CD14-positive monocyte (primary cell): ENCODE results near the gene CDH9. TPM values are rescaled to one million over a fixed set of nuclear protein-coding genes. Genes with fewer than 3 reads are reported as not detected.

Experiments
- DNase-seq, 3 donors: peaks; one replicate each; pipeline ENCODE4 v3.0.0-alpha.2; 2011 to 2022
- H2AFZ ChIP-seq: 2 replicates; pipeline ENCODE4 v1.6.0; 2012; ENCODE audit warnings: mild to moderate bottlenecking, low read depth, low read length, inconsistent platforms; ENCODE audit not compliant: insufficient read depth, poor library complexity, severe bottlenecking
- H3K27ac ChIP-seq, 2 donors: 1 replicate in 1 of 2; 2 replicates in 1 of 2; pipeline ENCODE4 v1.5.1; 2012 to 2013; ENCODE audit warnings: low read length in 2 of 2, control low read depth in 1 of 2, inconsistent platforms in 1 of 2, low read depth in 1 of 2, mild to moderate bottlenecking in 1 of 2
- H3K27me3 ChIP-seq, 2 donors: one replicate each; pipeline versions ENCODE4 v1.6.0 to v1.6.1; 2011 to 2013; ENCODE audit warnings: low read length in 2 of 2; ENCODE audit not compliant: control insufficient read depth in 2 of 2, insufficient read depth in 2 of 2
- H3K36me3 ChIP-seq, 2 donors: replicated peaks in 1 of 2; 1 replicate in 1 of 2; 2 replicates in 1 of 2; pipeline versions ENCODE4 v1.5.1 to v1.6.1; 2012 to 2013; ENCODE audit warnings: low read length in 2 of 2, control low read depth in 1 of 2, inconsistent platforms in 1 of 2, mild to moderate bottlenecking in 1 of 2; ENCODE audit not compliant: insufficient read depth in 2 of 2, control insufficient read depth in 1 of 2
- H3K4me1 ChIP-seq, 2 donors: 1 replicate in 1 of 2; 2 replicates in 1 of 2; pipeline versions ENCODE4 v1.5.1 to v1.6.1; 2012 to 2013; ENCODE audit warnings: low read length in 2 of 2, control low read depth in 1 of 2, inconsistent platforms in 1 of 2, mild to moderate bottlenecking in 1 of 2, moderate library complexity in 1 of 2; ENCODE audit not compliant: insufficient read depth in 2 of 2, control insufficient read depth in 1 of 2
- H3K4me2 ChIP-seq: replicated peaks from 2 replicates; pipeline ENCODE3; 2012; ENCODE audit warnings: low read length, moderate library complexity, mild to moderate bottlenecking; ENCODE audit not compliant: poor library complexity, severe bottlenecking; ENCODE audit errors: extremely low read depth
- H3K4me3 ChIP-seq, 3 experiments: fragments of 200-600 bp in 1 of 3; sonication (generic) in 1 of 3; replicated peaks in 1 of 3; 1 replicate in 2 of 3; 2 replicates in 1 of 3; pipeline ENCODE4 v1.5.1; 2011 to 2013; ENCODE audit warnings: low read length in 3 of 3, mild to moderate bottlenecking in 3 of 3, control low read depth in 2 of 3, low read depth in 2 of 3, inconsistent platforms in 1 of 3, moderate library complexity in 1 of 3
- H3K79me2 ChIP-seq: 2 replicates; pipeline ENCODE4 v1.6.0; 2012; ENCODE audit warnings: mild to moderate bottlenecking, control low read depth, inconsistent platforms, low read length, moderate library complexity; ENCODE audit not compliant: insufficient read depth
- H3K9ac ChIP-seq: 2 replicates; pipeline ENCODE4 v1.6.0; 2017; ENCODE audit warnings: low read length, mild to moderate bottlenecking; ENCODE audit not compliant: insufficient read depth, poor library complexity, severe bottlenecking
- H3K9me3 ChIP-seq, 2 donors: replicated peaks in 1 of 2; 1 replicate in 1 of 2; 2 replicates in 1 of 2; pipeline versions ENCODE4 v1.5.1 to v1.6.1; 2012 to 2013; ENCODE audit warnings: low read length in 2 of 2, control low read depth in 1 of 2; ENCODE audit not compliant: control insufficient read depth in 1 of 2, insufficient read depth in 1 of 2
- H4K20me1 ChIP-seq: 2 replicates; pipeline ENCODE4 v1.6.0; 2012; ENCODE audit warnings: mild to moderate bottlenecking, low read length, control low read depth, moderate library complexity; ENCODE audit not compliant: insufficient read depth
- H3K27ac Mint-ChIP-seq, 7 donors: one replicate each; pipeline ENCODE4 v1.8.0; 2020; ENCODE audit warnings: mild to moderate bottlenecking in 7 of 7, mixed read lengths in 7 of 7, moderate library complexity in 6 of 7, inconsistent platforms in 2 of 7
- H3K27me3 Mint-ChIP-seq, 3 donors: one replicate each; pipeline ENCODE4 v1.8.0; 2021 to 2022; ENCODE audit warnings: low read depth in 3 of 3, mild to moderate bottlenecking in 3 of 3, mixed read lengths in 3 of 3, moderate library complexity in 3 of 3, inconsistent platforms in 1 of 3
- H3K36me3 Mint-ChIP-seq, 2 donors: one replicate each; pipeline ENCODE4 v1.8.0; 2020; ENCODE audit warnings: mixed read lengths in 2 of 2, inconsistent platforms in 1 of 2, mild to moderate bottlenecking in 1 of 2
- H3K4me1 Mint-ChIP-seq: one replicate; pipeline ENCODE4 v1.8.0; 2020; ENCODE audit warnings: mild to moderate bottlenecking, mixed read lengths
- H3K4me3 Mint-ChIP-seq, 2 donors: one replicate each; pipeline ENCODE4 v1.8.0; 2020; ENCODE audit warnings: mild to moderate bottlenecking in 2 of 2, mixed read lengths in 2 of 2, moderate library complexity in 1 of 2
- H3K9me3 Mint-ChIP-seq, 7 donors: one replicate each; pipeline ENCODE4 v1.8.0; 2020 to 2022; ENCODE audit warnings: mixed read lengths in 7 of 7, mild to moderate bottlenecking in 6 of 7, moderate library complexity in 6 of 7, inconsistent platforms in 2 of 7
- WGBS: methylation state at CpG from one replicate; pipeline ENCODE4 v1.1.5; 2013; ENCODE audit warnings: missing lambda C conversion rate; ENCODE audit not compliant: insufficient coverage; 5-methylcytosine and 5-hydroxymethylcytosine counted together
- intact Hi-C, 2 donors: fragments of 100-400 bp; cut with micrococcal nuclease; formaldehyde crosslinking; loops; one replicate each; pipeline versions ENCODE4 v1.15.0 to v1.15.1; 2023
- polyA plus RNA-seq, 3 donors: library from polyadenylated mRNA; depleted of rRNA in 1 of 3; unstranded in 2 of 3; stranded (reverse) in 1 of 3; fragments of 300-500 nt in 2 of 3; fragments of >200 nt in 1 of 3; fragmentation: Illumina TruSeq in 2 of 3; gene quantifications; 1 replicate in 2 of 3; 2 replicates in 1 of 3; pipeline ENCODE4 v1.2.3, GENCODE V29; 2012 to 2021
- TF ChIP-seq, protein P1 (sequence below): fragments of 200-600 bp; IDR thresholded peaks from one replicate; pipeline ENCODE4 v1.8.0; 2022; ENCODE audit warnings: antibody characterized with exemption, mild to moderate bottlenecking

CDH9 gene
- polyA plus RNA-seq, 3 donors = not detected

DNA sequence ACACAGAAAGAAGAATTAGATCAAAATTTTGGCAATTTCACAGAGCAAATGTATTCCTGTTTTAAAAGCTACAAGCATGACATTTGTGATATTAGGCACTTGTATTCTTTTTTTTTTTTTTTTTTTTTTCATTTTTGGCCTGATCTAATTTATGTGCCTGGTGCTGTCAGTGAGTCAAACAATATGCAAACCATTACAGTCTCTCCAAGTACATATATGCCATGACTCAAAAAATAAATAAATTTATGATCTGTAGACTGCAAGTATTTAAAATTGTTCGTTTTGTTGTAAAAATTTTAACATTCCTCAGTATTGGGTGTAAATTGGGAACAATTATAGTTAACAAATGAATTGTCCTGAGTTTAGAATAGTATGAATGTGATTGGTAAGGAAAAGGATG is 51.4 kb downstream of the CDH9 start:
- H3K27me3 ChIP-seq = no peaks in the 10 kb centered on the region
- intact Hi-C loops = no loop called here
- no CpG with 5 or more reads among the region's 1 CpG for WGBS
- no peak for DNase-seq
- TF ChIP-seq, protein P1, sequence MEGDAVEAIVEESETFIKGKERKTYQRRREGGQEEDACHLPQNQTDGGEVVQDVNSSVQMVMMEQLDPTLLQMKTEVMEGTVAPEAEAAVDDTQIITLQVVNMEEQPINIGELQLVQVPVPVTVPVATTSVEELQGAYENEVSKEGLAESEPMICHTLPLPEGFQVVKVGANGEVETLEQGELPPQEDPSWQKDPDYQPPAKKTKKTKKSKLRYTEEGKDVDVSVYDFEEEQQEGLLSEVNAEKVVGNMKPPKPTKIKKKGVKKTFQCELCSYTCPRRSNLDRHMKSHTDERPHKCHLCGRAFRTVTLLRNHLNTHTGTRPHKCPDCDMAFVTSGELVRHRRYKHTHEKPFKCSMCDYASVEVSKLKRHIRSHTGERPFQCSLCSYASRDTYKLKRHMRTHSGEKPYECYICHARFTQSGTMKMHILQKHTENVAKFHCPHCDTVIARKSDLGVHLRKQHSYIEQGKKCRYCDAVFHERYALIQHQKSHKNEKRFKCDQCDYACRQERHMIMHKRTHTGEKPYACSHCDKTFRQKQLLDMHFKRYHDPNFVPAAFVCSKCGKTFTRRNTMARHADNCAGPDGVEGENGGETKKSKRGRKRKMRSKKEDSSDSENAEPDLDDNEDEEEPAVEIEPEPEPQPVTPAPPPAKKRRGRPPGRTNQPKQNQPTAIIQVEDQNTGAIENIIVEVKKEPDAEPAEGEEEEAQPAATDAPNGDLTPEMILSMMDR = no peak
- Mint-ChIP-seq H3K27me3 (no peaks in the 10 kb centered on the region), H3K4me3 (no peak overlapping the region), H3K9me3 (peaks cover 0 to 8% (median 3%) of the 10 kb centered on the region in 7 donors), H3K4me1 (no peaks in the 10 kb centered on the region), H3K36me3 (no peaks in the 10 kb centered on the region), H3K27ac (no peak overlapping the region)
- H3K79me2 ChIP-seq = no peaks in the 10 kb centered on the region
- H4K20me1 ChIP-seq = no peaks in the 10 kb centered on the region
- peaks cover 0 to 2% of the 10 kb centered on the region in 2 donors for H3K9me3 ChIP-seq
- no peaks in the 10 kb centered on the region for H3K4me1 ChIP-seq
- no peak overlapping the region for H3K4me2 ChIP-seq
- no peaks in the 10 kb centered on the region for H3K36me3 ChIP-seq
- H2AFZ ChIP-seq = no peak overlapping the region
- no peak overlapping the region for H3K27ac ChIP-seq
- H3K4me3 ChIP-seq = no peak overlapping the region
- no peak overlapping the region for H3K9ac ChIP-seq

DNA sequence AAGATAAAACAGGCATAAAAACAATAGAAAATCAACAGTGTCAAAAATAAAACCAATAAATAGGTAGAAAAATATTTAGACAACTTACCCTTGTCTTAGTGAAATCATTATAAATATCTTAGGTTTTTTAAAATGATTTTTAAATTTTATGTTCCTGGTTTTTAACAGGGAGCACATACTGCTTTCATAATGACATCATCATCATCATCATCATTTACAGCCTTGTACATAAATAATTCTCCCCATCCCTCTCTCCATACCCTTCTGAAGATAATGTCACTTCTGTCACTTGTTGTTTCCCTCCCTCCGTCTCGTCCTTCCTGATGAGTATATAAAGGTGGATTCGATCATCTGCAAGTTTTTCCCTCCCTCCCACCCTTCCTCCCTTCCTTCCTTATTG is 56.6 kb downstream of the CDH9 start:
- Histone ChIP-seq H3K27me3 (no peaks in the 10 kb centered on the region), H4K20me1 (no peaks in the 10 kb centered on the region), H3K4me3 (no peak overlapping the region), H3K79me2 (no peaks in the 10 kb centered on the region), H3K36me3 (no peaks in the 10 kb centered on the region), H3K9ac (no peak overlapping the region), H3K4me1 (no peaks in the 10 kb centered on the region), H3K27ac (no peak overlapping the region), H3K9me3 (no peaks in the 10 kb centered on the region), H2AFZ (no peak overlapping the region), H3K4me2 (no peak overlapping the region)
- H3K4me1 Mint-ChIP-seq = no peaks in the 10 kb centered on the region
- H3K4me3 Mint-ChIP-seq = no peak overlapping the region
- no peak for DNase-seq
- TF ChIP-seq, protein P1 = no peak
- H3K9me3 Mint-ChIP-seq = peaks cover 0 to 5% (median 0%) of the 10 kb centered on the region in 7 donors
- H3K27ac Mint-ChIP-seq = no peak overlapping the region
- intact Hi-C loops = no loop called here
- no peaks in the 10 kb centered on the region for H3K36me3 Mint-ChIP-seq
- no CpG with 5 or more reads among the region's 3 CpGs for WGBS
- no peaks in the 10 kb centered on the region for H3K27me3 Mint-ChIP-seq
